ENCODE data around the gene PMEPA1. TPM values are rescaled to one million over a fixed set of nuclear protein-coding genes. Genes with fewer than 3 reads are reported as not detected.

PMEPA1 gene
- total and polyA plus RNA-seq, 2 experiments from 2014 or later = 7.3 to 15.4 TPM

DNA sequence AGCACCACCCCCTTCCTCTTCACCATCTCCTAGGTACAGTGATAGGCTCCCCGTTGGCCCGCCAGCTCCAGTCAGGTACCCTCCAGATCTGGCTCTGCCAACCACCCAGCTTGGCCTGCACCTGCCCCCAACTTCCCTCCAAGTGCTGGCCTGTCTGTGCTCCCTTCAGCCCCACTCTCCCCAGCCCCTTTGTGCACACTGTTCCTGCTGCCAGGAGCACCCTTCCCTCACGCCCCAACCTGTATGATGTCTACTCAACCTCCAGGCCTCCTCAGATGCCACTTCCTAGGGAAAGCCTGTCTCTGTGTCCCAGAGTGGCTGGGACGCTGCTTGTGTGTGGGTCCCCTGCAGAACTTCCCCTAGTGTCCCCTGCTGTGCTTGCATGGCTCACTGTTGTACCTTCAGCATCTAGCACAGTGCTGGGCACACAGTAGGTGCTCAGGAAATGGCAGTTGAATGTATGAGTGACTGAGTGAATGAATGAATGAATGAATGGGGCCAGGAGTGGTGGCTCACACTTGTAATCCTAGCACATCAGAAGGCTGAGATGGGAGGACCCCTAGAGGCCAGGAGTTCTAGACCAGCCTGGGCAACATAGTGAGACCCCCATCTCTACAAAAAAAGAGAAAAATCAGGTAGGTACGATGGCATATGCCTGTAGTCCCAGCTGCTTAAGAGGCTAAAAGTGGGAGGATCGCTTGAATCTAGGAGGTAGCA lies 92.6 kb downstream of the PMEPA1 start (continued):
- TF ChIP-seq CTCF (conservative IDR thresholded peaks at IDR 0.05; ENCODE audit: low read depth in 2 of 2) (no peak), ZNF114 (CRISPR knock-in tag; IDR thresholded peaks at IDR 0.05) (no peak), EZH2phosphoT487 (IDR thresholded peaks at IDR 0.05; ENCODE audit: unreplicated experiment) (no peak), JUNB (IDR thresholded peaks at IDR 0.05; ENCODE audit: unreplicated experiment) (no peak), EZH2 (IDR thresholded peaks at IDR 0.05; ENCODE audit: low read depth, unreplicated experiment) (no peak), POLR2AphosphoS5 (IDR thresholded peaks at IDR 0.05; ENCODE audit: low read depth) (no peak)

- Mint-ChIP-seq H3K4me1 (no peaks in the 10 kb centered on the region; the same call in 2 of the 3 replicates), H3K27ac (no peak overlapping the region), H3K9me3 (no peaks in the 10 kb centered on the region; the same call in 2 of the 3 replicates), H3K36me3 (ENCODE audit: low read depth) (no peaks in the 10 kb centered on the region), H3K27me3 (ENCODE audit: insufficient read depth, low read depth, poor library complexity) (peaks cover 6% of the 10 kb centered on the region), H3K4me3 (no peak overlapping the region)
- ATAC-seq = no peak
- H3F3A ChIP-seq (replicated peaks; ENCODE audit: low read depth) = no peaks in the 10 kb centered on the region
- 0 out of 2 replicates have a peak, but pooled peaks cover 2% of the 10 kb centered on the region for H3K9me2 ChIP-seq (ENCODE audit: insufficient read depth)
- H3K79me2 ChIP-seq (replicated peaks; ENCODE audit: insufficient read depth) = no peaks in the 10 kb centered on the region
- H3K27me3 ChIP-seq (ENCODE audit: insufficient read depth) = no peaks in the 10 kb centered on the region
- H3K4me3 ChIP-seq = no peak overlapping the region
- no peak overlapping the region for H3K27ac ChIP-seq (ENCODE audit: low read depth)
- H4K20me1 ChIP-seq (replicated peaks; ENCODE audit: insufficient read depth) = no peaks in the 10 kb centered on the region
- DNase-seq (ENCODE audit: low spot score) = no peak
- H2AFZ ChIP-seq = no peak overlapping the region
- no peaks in the 10 kb centered on the region for H3K4me1 ChIP-seq (ENCODE audit: insufficient read depth)
- H3K36me3 ChIP-seq (ENCODE audit: insufficient read depth) = no peaks in the 10 kb centered on the region
- no peak overlapping the region for H3K4me2 ChIP-seq
- TF ChIP-seq JUNB (IDR thresholded peaks at IDR 0.05; ENCODE audit: unreplicated experiment) (no peak), CREB1 (CRISPR knock-in tag; IDR thresholded peaks at IDR 0.05; ENCODE audit: low read depth) (no peak), POLR2AphosphoS5 (IDR thresholded peaks at IDR 0.05; ENCODE audit: low read depth) (no peak), EZH2 (IDR thresholded peaks at IDR 0.05; ENCODE audit: low read depth, unreplicated experiment) (no peak), EZH2phosphoT487 (IDR thresholded peaks at IDR 0.05; ENCODE audit: unreplicated experiment) (no peak), ZNF114 (CRISPR knock-in tag; IDR thresholded peaks at IDR 0.05) (no peak), ZNF331 (CRISPR knock-in tag; IDR thresholded peaks at IDR 0.05; ENCODE audit: low read depth) (no peak), REST (IDR thresholded peaks at IDR 0.05; ENCODE audit: unreplicated experiment) (no peak), STAT1 (IDR thresholded peaks at IDR 0.05; ENCODE audit: unreplicated experiment) (no peak), NANOG (IDR thresholded peaks at IDR 0.05; ENCODE audit: borderline replicate concordance) (no peak), CTCF (conservative IDR thresholded peaks at IDR 0.05; ENCODE audit: low read depth in 2 of 2) (no peak)
- TF ChIP-seq, protein P1, sequence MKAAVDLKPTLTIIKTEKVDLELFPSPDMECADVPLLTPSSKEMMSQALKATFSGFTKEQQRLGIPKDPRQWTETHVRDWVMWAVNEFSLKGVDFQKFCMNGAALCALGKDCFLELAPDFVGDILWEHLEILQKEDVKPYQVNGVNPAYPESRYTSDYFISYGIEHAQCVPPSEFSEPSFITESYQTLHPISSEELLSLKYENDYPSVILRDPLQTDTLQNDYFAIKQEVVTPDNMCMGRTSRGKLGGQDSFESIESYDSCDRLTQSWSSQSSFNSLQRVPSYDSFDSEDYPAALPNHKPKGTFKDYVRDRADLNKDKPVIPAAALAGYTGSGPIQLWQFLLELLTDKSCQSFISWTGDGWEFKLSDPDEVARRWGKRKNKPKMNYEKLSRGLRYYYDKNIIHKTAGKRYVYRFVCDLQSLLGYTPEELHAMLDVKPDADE (IDR thresholded peaks at IDR 0.05) = no peak
Observed at GRCh38 chr20:57616143-57616951, 93.5 kb downstream of the PMEPA1 start.

Data from GM23338 (cell line).